Subcutaneous abdominal adipose tissue (tissue), 5 donors: ENCODE measurements around the gene KRT36.

Source experiments
- H3K27ac ChIP-seq: one replicate; pipeline ENCODE4 v1.7.0; 2013; ENCODE audit warnings: low read depth, mild to moderate bottlenecking, inconsistent platforms, low read length, moderate library complexity
- H3K27me3 ChIP-seq, 5 donors: one replicate each; pipeline ENCODE4 v1.7.0; 2013; ENCODE audit warnings: low read length in 5 of 5, inconsistent platforms in 1 of 5; ENCODE audit not compliant: control insufficient read depth in 5 of 5, insufficient read depth in 4 of 5
- H3K36me3 ChIP-seq, 5 donors: one replicate each; pipeline ENCODE4 v1.7.0; 2013; ENCODE audit warnings: low read length in 5 of 5; ENCODE audit not compliant: control insufficient read depth in 5 of 5, insufficient read depth in 5 of 5
- H3K4me1 ChIP-seq, 5 donors: one replicate each; pipeline ENCODE4 v1.7.0; 2013; ENCODE audit warnings: low read length in 5 of 5, mild to moderate bottlenecking in 3 of 5, moderate library complexity in 1 of 5; ENCODE audit not compliant: control insufficient read depth in 5 of 5, insufficient read depth in 5 of 5
- H3K4me3 ChIP-seq, 5 donors: one replicate each; pipeline ENCODE4 v1.7.0; 2013; ENCODE audit warnings: low read length in 5 of 5, low read depth in 1 of 5
- H3K9ac ChIP-seq, 5 donors: one replicate each; pipeline ENCODE4 v1.7.0; 2013; ENCODE audit warnings: low read length in 5 of 5, mild to moderate bottlenecking in 4 of 5, moderate library complexity in 3 of 5
- H3K9me3 ChIP-seq, 5 donors: one replicate each; pipeline ENCODE4 v1.7.0; 2013; ENCODE audit warnings: low read length in 5 of 5; ENCODE audit not compliant: control insufficient read depth in 5 of 5
- donor health status: healthy.
- donor health status: healthy.
- donor health status: healthy.
- donor health status: healthy.
- donor health status: healthy.

KRT36 gene

GRCh38 chr17:41491476-41491875 lies 1.8 kb upstream of the KRT36 start:
- no peak overlapping the region for H3K9ac ChIP-seq
- H3K4me1 ChIP-seq = peaks cover 0 to 19% (median 12%) of the 10 kb centered on the region in 5 donors
- H3K36me3 ChIP-seq = no peaks in the 10 kb centered on the region
- no peak overlapping the region for H3K27ac ChIP-seq
- H3K27me3 ChIP-seq = peaks cover 0 to 8% (median 5%) of the 10 kb centered on the region in 5 donors
- no peak overlapping the region for H3K4me3 ChIP-seq
- no peaks in the 10 kb centered on the region for H3K9me3 ChIP-seq

- peaks cover 0 to 9% (median 5%) of the 10 kb centered on the region in 5 donors for H3K27me3 ChIP-seq
- H3K9ac ChIP-seq = no peak overlapping the region
- peaks cover 0 to 19% (median 12%) of the 10 kb centered on the region in 5 donors for H3K4me1 ChIP-seq
- no peaks in the 10 kb centered on the region for H3K36me3 ChIP-seq
- H3K9me3 ChIP-seq = no peaks in the 10 kb centered on the region
- H3K4me3 ChIP-seq = no peak overlapping the region
- no peak overlapping the region for H3K27ac ChIP-seq
Observed at GRCh38 chr17:41490000-41490990, 585 bp upstream of the KRT36 start.

- H3K27me3 ChIP-seq = peaks cover 0 to 11% (median 5%) of the 10 kb centered on the region in 5 donors
- H3K27ac ChIP-seq = no peak overlapping the region
- peaks cover 0 to 4% (median 0%) of the 10 kb centered on the region in 5 donors for H3K4me1 ChIP-seq
- H3K4me3 ChIP-seq = no peak overlapping the region
- H3K36me3 ChIP-seq = no peaks in the 10 kb centered on the region
- no peak overlapping the region for H3K9ac ChIP-seq
- H3K9me3 ChIP-seq = no peaks in the 10 kb centered on the region
Observed at GRCh38 chr17:41486809-41487530, 2.7 kb downstream of the KRT36 start.

GRCh38 chr17:41486316-41486715 lies 3.4 kb downstream of the KRT36 start:
- Histone ChIP-seq H3K4me3 (no peak overlapping the region), H3K9ac (no peak overlapping the region), H3K4me1 (peaks cover 0 to 4% (median 0%) of the 10 kb centered on the region in 5 donors), H3K9me3 (no peaks in the 10 kb centered on the region), H3K27ac (no peak overlapping the region), H3K36me3 (no peaks in the 10 kb centered on the region), H3K27me3 (peaks cover 0 to 11% (median 5%) of the 10 kb centered on the region in 5 donors)

GRCh38 chr17:41484920-41485904 lies 4.5 kb downstream of the KRT36 start:
- Histone ChIP-seq H3K9me3 (no peaks in the 10 kb centered on the region), H3K4me1 (peaks cover 0 to 3% (median 0%) of the 10 kb centered on the region in 5 donors), H3K27ac (no peak overlapping the region)

GRCh38 chr17:41483991-41484826 lies 5.5 kb downstream of the KRT36 start:
- H3K9me3 ChIP-seq = no peaks in the 10 kb centered on the region
- H3K4me1 ChIP-seq = no peaks in the 10 kb centered on the region
- no peak overlapping the region for H3K27ac ChIP-seq
- H3K9ac ChIP-seq = no peak overlapping the region
- peaks cover 0 to 11% (median 5%) of the 10 kb centered on the region in 5 donors for H3K27me3 ChIP-seq
- H3K36me3 ChIP-seq = no peaks in the 10 kb centered on the region
- no peak overlapping the region for H3K4me3 ChIP-seq

More at GRCh38 chr17:41484920-41485904, 4.5 kb downstream of the KRT36 start:
- Histone ChIP-seq H3K4me3 (no peak overlapping the region), H3K9ac (no peak overlapping the region), H3K36me3 (no peaks in the 10 kb centered on the region), H3K27me3 (peaks cover 0 to 11% (median 5%) of the 10 kb centered on the region in 5 donors)

GRCh38 chr17:41483531-41483930 lies 6.2 kb downstream of the KRT36 start:
- Histone ChIP-seq H3K4me1 (no peaks in the 10 kb centered on the region), H3K9me3 (no peaks in the 10 kb centered on the region), H3K4me3 (no peak overlapping the region), H3K36me3 (no peaks in the 10 kb centered on the region), H3K9ac (no peak overlapping the region), H3K27ac (no peak overlapping the region), H3K27me3 (peaks cover 0 to 11% (median 5%) of the 10 kb centered on the region in 5 donors)

GRCh38 chr17:41481036-41481435 lies 8.7 kb downstream of the KRT36 start, which contains the start of gene KRT35:
Gene KRT35, minus strand, starts transcription at chr17:41481151. Its CDS starts 54 bp downstream, at chr17:41481097.
- Histone ChIP-seq H3K36me3 (no peaks in the 10 kb centered on the region), H3K27me3 (peaks cover 0 to 3% (median 0%) of the 10 kb centered on the region in 5 donors), H3K9ac (no peak within 1 kb of the TSS), H3K9me3 (no peaks in the 10 kb centered on the region), H3K27ac (no peak within 1 kb of the TSS), H3K4me1 (no peaks in the 10 kb centered on the region), H3K4me3 (no peak within 1 kb of the TSS)
